OCI-M2 (cell line): Measurements from ENCODE around the gene OR5H2.
"Not testable (repeated sequence)": the region's sequence is repeated elsewhere in the genome, so short reads cannot be mapped to it uniquely, and the experiment has no call there.

Source experiments
- DNase-seq: peaks from one replicate; lab custom pipeline; 2025; ENCODE audit not compliant: unreplicated experiment; lab: John Stamatoyannopoulos, UW

The OR5H2 gene

DNA sequence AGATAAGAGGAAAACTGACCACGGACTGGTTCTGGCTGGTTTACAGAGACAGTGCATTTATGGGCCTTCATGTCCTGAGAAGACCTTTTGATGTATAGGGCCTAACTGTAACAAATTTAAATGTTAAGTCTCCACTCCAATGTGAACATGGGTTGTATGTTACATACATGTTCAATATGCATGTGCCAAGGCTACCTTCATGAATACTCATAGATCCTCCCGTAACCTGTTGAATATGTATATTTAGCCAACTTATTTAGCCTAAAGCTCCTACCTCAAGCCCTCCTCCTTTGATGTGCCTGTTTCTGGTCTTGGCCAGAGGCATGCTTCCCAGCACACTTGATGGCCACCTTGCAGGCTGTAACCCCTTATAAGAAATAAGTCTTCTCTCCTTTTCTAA, at the start of gene OR5H2:
OR5H2 (plus strand) TSS at position 301 of the 400 bp plus-strand sequence. CDS start 398 bp downstream, outside the sequence.
- no peak for DNase-seq

DNA sequence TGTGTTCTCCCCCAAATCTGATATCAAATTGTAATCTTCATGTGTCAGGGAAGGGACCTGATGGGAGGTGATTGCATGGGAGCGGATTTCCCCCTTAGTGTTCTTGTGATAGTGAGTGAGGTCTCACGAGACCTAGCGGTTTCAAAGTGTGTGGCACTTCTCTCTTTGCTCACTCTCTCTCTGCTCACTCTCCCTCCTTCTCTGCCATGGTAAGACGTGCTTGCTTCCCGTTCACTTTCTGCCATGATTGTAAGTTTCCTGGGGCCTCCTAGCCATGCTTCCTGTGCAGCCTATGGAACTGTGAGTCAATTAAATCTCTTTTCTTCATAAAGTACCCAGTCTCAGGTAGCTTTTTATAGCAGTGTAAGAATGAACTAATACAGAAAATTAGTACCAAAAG, 48.8 kb upstream of the OR5H2 start:
- no peak for DNase-seq

DNA sequence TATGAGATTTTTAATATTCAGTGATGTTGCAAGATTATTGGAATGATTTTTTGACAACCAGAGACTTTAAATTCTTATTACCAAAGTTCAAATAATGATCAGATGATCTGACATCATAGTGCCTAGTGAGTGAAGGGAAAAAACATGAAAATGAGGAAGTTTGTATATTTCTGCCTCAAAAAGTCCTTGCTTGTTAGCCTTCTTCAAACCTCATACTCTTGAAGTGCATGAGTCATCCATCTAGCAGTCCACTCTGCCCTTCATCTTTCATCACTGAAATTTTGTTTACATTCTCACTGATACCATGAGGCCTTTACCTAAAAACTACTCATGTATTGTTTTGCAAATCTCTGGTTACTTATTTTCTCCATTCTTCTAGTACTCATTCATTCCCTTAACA, 42.2 kb upstream of the OR5H2 start:
- DNase-seq = no peak

DNA sequence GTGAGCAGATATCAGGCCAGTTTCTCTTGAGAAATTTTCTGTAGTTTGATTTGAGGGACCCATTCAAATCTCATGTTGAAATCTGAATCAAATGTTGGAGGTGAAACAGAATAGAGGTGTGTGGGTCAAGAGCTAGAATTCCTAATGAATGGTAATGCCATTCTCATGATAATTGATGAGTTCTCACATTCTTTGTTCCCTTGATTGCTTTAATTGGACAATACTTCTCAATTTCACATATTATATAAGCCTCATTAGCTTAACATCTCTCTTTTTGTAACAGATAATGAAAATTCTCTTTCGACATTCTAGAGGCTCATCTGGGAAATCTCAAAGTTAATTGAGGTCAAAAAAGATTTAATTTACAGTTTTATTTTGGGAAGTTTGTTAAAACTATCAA, 40.1 kb upstream of the OR5H2 start:
- DNase-seq = no peak

DNA sequence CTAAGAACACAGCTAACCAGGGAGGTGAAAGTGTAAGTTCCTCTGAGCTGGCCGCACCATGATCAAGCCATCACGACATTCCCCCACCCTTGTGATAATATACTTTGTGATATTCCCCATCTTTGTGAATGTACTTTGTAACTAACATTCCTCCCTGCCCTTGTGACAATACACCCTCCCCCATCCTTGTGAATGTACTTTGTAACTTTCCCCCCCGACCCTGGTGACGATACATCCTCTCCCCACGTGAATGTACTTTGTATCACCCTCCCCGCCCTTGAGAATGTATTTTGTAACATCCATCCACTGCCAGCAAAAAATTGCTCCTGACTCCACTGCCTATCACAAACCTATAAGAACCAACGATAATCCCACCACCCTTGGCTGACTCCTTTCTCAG, 38.5 kb upstream of the OR5H2 start:
- no peak for DNase-seq

DNA sequence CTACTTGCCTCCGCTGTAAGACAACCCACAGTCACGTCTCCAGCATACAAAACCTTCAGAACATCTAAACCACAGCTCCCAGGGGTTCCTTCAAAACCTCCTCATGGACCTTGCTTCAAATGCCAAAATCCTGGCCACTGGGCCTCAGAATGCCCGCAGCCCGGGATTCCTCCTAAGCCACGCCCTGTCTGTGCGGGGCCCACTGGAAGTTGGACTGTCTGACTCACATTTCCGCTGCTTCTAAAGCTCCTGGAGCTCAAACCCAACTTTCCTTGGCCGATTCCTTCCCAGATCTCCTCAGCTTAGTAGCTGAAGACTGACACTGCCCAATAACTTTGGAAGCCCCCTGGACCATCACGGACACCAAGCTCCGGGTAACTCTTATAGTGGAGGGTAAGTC, 36.2 kb upstream of the OR5H2 start:
- no peak for DNase-seq

DNA sequence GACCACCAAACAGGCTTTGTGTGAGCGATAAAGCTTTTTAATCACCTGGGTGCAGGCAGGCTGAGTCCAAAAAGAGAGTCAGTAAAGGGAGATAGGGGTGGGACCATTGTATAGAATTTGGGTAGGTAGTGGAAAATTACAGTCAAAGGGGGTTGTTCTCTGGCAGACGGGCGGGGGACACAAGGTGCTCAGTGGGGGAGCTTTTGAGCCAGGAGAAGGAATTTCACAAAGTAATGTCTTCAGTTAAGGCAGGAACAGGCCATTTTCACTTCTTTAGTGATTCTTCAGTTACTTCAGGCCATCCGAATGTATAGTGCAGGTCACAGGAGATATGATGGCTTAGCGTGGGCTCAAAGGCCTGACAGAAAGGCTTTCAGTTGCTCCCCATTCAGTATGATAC, 26.3 kb upstream of the OR5H2 start:
- DNase-seq = not testable (repeated sequence)

DNA sequence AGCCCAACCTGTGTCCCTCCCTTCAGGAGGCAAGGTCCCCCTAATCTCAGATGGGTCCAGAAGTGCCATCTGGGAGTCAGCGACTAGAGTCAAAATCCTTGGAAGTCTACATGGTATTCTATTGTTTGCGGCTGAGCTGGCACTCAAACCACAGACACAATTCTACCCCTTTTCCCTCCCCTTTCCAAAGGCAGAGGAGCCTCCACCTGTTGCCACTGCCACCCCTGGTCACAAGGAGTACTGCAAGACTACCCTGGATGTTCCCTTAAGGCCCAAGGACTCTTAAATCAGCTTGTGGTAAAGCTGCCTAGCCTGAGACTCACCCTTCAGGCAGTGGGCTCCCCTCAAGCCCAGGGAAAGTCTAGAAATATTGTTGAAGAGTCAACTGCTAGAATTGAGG, 22.6 kb upstream of the OR5H2 start:
- DNase-seq = no peak

DNA sequence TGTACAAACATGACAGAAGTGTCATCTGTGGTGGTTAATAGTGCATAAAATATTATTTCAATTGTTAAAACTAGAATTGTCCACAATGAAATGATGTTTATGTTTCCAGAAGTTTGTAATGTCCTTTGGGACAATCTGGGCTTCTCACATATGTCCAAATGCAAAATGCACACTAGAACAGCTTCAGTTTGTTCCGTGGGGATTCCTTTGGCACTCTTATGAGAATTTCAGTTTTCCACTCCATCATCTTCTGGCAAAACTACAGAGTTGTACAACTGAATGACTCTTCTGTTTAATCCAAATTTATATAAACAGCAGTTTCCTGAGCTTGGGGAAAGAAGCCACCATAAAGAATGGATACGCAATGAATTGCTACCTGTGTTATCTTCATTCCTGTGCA, 20.3 kb upstream of the OR5H2 start:
- DNase-seq = no peak

DNA sequence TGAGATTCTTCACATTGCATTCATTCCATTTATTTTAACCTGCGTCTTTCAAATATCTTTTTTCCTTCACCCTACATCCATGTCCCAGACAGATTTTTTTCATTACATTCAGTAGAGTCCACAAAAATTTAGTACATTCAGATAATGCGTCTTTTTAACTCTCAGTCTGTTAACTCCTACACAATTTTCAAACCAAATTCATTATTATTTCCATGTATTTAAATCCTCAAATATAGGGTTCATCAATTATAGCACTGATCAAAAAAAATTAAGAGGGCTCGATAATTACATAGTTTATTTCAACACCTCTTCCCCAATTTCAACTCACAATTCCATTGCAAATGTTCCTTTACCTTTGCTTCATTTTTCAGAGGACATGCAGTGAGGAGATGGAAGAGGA, 18.4 kb upstream of the OR5H2 start, which contains the start of gene OR5H6:
OR5H6 (plus strand) TSS at position 301 of the 400 bp plus-strand sequence; CDS start at position 390, 89 bp downstream.
- no peak for DNase-seq

DNA sequence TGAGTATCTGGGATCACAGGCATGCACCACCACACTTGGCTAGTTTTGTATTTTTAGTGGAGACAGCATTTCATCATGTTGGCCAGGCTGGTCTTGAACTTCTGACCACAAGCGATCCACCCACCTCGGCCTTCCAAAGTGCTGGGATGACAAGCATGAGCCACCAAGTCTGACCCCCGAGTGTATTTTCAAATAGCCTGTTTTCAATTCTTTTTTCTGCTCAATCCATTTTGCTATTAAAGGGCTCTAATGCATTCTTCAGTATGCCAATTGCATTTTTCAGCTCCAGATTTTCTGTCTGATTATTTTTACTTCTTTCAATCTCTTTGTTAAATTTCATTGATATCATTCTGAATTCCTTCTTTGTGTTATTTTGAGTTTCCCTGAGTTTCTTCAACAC, 12.5 kb upstream of the OR5H2 start:
- DNase-seq = no peak

DNA sequence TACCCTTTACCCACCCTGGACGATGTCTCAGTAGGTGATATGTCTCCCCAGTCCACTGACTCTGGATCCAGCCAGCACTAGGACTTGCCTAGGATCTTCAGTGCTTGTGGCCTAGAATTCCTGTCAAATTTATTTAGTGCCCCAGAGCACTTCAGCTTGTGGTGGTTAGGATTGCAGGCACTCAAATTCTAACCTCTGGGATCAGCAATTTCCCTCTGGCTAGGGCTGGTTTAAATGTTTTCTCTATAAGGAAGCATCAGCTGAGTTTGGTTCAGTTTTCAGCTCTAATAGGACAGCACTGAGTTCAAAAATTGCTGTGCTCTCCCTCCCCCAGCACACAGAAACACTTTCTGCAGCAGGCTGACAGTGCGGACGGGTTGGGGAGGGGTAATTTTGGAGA, 10.2 kb upstream of the OR5H2 start:
- DNase-seq = no peak

DNA sequence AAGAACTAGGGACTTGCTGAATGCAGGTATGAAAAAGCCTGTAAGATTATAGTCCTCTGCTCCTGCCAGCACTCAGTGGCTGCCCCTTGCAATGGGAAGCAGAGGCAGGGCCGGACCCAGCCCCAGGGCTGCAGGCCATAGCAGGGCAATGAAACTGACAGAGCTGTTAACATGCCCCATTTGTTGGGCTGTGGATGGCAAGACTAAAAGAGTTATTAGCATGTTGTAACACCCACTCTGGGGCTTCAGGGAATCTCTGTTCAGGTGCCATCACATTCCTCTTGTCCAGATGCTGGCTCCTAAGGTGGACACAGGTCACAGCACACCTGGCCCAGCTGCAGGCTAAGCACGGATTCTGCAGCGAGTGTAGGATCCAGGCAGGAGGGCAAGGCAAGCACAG, 7.4 kb upstream of the OR5H2 start:
- no peak for DNase-seq

DNA sequence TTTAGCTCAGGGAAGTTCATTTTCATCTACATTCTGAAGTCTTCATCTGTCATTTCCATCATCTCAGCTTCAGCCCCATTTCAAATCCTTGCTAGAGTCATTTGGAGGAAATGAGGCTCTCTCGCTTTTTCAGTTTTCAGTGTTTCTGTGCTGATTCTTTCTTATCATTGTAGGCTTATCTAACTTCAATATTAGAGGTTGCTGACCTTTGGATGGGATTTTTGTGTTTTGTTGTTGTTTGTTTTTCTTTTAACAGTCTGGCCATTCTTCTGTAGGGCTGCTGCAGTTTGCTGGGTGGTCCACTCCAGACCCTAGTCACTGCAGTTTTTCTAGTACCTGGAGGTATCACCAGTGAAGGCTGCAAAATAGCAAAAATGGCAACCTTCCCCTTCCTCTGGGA, 8.6 kb downstream of the OR5H2 start:
- no peak for DNase-seq

DNA sequence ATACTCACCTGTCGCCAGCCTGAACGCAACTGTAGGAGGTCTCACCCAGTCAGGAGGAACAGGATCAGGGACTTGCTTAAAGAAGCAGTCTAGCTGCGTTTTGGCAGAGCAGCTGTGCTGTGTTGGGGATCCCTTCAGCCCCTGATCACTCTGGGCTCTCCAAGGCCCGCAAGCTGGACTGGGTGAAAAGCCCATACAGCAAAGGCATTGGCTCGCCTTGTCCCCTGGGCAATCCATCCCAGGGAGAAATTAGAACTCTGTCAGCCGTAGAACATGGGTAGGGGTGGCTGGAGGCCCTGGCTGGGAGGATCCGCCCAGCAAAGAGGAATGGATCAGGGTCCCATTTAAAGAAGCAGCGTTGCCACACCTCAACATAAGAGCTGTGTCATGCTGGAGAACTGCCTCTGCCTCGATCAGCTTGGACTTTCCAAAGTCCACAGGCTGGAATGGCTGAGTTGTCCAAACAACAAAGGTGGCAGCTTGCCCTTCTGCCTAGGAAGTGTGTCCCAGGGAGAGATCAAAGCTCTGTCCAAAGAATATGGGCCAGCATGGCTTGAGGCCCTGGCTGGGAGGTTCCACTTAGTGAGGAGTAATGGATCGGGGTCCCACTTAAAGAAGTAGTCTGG, 9.1 kb downstream of the OR5H2 start:
- DNase-seq = no peak

DNA sequence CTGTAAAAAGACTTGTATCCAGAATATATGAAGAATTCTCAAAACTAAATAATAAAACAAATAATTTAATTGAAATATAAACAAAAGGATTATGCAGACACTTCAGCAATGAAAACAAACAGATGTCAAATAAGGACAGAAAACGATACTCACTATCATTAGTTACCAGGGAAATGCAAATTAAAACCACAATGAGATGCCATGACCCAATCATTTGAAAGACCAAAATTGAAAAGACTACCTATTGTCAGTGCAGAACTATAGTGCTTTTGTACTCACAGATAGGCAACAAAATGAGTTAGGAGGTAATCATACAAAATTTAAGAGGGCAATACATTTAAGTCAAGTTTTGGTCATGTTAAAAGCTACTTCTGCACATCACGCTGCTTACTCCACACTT, 39.8 kb downstream of the OR5H2 start:
- DNase-seq = no peak

DNA sequence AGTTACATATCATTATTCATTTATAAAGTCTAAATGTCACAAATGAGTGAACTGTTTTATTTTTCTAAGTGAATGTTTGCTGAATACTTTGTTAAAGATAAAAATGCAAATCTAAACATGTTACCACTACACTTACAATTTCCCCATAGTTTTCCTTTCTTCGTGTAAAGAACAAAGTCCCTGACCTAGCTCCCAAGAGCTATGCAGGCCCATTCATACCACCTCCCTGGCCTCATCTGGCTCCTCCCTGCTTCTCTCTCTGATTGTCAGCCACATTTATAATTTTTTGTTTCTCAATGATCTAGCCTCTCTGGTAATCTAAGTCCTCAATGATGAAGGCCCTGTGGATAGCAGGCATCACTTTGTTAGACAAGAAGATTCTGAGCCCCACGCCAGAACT, 40.4 kb downstream of the OR5H2 start:
- no peak for DNase-seq

DNA sequence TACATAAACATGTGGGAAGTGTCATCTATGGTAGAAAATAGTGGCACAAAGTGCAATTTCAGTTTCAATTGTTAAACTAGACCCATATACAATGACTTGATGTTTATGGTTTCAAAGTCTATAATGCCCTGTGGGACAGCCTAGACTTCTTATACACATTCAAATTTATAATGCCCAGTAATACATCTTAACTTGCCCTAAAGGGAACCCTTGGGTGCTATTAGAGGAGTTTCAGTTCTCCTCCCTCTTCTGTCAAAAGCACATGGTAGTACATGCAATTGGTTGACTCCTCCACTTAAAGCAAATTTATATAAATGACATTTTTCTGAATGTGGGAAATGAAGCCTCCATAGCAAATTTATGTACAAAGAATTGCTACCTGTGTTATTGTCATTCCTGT, 41.1 kb downstream of the OR5H2 start:
- no peak for DNase-seq

DNA sequence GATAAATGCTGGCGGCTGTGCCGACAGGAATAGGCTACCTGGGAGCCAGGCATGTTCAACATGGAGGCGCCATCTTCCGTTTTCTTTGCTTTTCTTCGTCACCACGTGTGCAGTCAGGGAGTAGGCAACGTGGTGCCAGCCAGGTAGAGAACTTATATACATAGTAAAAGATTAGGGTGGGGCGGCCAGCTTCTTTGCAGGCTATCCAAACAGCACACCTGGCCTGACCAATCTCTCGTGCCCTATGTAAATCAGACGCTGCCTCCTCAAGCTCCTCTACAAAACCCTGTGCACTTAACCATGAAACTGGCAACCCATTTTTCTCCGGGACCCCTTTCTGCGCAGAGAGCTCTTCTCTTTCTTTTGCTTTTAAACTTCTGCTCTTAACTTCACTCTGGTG, 42.8 kb downstream of the OR5H2 start:
- no peak for DNase-seq

DNA sequence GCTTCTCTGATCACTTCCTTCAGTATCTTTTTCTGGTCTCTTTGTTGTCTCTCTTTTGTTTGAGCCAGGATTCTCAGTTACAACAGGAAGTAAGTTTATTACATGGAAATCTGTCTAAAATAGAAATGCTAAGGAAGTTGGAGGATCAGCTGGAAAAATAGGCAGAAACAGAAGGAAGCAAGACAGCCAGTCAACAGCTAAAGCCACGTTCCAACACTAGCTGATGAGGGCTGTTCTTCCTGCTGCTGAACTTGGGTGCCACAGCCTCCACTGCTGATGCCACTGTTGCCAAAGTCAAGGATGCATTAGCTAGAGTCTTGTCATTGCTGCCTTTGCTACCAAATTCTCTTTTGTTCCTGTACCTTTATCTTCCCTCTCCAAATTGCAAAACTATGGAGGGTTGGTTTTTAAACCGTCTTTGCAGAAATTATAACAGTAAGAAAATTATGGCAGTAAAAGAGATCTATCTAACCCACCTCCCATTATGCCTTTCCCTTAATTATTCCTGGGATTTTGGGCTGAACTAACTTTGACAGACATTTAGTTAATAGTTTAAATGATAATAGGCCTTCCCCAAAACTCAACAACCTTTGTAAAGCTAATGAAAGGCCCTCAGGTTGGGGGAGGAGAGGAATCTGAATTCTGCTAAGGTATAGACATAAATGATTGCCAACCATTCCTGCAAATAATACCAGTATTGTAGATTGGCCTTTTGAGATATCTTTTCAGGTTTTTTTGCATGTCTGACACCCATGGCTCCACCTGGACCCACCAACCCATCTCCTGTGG, 44.0 kb downstream of the OR5H2 start:
- DNase-seq = no peak

DNA sequence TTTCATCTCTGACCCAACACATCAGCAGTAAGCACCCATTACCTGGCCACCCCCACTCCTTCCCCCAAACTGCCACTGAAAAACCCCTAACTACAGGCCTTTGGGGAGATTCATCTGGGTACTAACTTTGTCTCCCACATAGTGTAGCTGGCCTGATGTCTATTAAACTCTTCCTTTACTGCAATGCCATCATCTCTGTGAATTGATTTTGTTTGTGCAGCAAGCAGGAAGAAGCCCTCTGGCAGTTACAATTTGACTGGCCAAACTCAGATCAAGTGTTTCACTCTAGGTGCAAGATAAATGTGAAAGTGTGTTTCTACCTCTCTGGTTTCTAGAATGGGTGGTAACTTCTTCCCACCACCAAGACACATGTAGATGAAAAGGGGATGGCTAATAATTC, 44.6 kb downstream of the OR5H2 start:
- DNase-seq = no peak

DNA sequence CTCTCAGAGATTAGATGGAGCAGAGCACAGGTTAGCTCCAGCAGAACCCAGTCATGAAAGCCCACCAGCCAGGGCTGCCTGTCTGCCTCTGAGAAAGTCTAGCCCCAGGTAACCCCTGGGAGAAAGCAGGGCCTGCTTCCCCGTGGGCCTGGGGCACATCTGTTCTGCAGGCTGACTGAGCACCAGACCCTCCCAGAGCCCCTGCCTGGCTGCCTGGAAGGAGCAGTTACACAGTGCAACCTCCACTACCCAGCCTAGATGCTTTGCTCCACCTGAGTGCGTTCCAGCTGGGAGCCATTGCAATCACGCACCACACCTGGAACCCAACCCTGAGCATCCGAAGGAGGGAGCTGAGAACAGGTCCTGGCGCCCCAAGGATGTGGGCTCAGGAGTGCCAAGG, 46.6 kb downstream of the OR5H2 start:
- no peak for DNase-seq
